ENCODE measurements around the gene KRT35.

KRT35 gene

DNA sequence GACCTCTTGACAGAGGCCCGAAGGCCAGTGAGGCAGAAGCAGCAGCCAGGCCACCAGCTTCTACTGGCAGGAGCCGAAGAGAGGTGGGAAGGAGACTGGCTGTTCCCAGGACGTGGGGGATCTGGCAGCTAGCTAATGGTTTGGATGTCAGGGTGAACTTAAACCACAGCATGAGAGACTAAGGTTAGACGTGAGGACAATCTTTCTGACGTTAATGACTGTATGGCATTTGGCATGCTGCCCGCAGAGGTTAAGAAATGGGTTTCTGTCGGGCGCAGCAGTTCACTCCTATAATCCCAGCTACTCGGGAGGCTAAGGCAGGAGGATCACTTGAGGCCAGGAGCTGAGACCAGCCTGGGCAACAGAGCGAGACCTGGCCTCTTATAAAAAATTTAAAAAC, 30.8 kb upstream of the KRT35 start:
- TF ChIP-seq ZNF341 (tag by site-specific recombination; IDR thresholded peaks at IDR 0.05; ENCODE audit: low read depth) (peak; percentile 41; the same call in 1 of the 2 replicates), ZNF521 (tag by site-specific recombination; IDR thresholded peaks at IDR 0.05) (no peak)
- no peaks in the 10 kb centered on the region for H3K36me3 ChIP-seq (ENCODE audit: control insufficient read depth in 2 of 2, insufficient read depth in 1 of 2, low read length in 2 of 2)
- H3K9me3 ChIP-seq (ENCODE audit: control insufficient read depth, insufficient read depth, low read depth, low read length) = no peaks in the 10 kb centered on the region
- peaks cover 29% of the 10 kb centered on the region for H3K4me1 ChIP-seq (ENCODE audit: control insufficient read depth, insufficient read depth, low read length)
- peak overlapping the region; percentile 6; the same call in 1 of the 2 replicates for H3K27ac ChIP-seq (ENCODE audit: extremely low read depth, low read depth, low read length)
- ChIA-PET POLR2A (interaction anchor here (0.6 kb wide), 1 partner anchor 27 kb away, joined by 7 read pairs; no protein-coding TSS in a partner anchor), CTCF (interaction anchor here (1.2 kb wide), 2 partner anchors 16 to 37 kb away, joined by 3 to 6 read pairs; no protein-coding TSS in a partner anchor)
- H3K4me3 ChIP-seq (ENCODE audit: low read depth, low read length) = no peak overlapping the region

DNA sequence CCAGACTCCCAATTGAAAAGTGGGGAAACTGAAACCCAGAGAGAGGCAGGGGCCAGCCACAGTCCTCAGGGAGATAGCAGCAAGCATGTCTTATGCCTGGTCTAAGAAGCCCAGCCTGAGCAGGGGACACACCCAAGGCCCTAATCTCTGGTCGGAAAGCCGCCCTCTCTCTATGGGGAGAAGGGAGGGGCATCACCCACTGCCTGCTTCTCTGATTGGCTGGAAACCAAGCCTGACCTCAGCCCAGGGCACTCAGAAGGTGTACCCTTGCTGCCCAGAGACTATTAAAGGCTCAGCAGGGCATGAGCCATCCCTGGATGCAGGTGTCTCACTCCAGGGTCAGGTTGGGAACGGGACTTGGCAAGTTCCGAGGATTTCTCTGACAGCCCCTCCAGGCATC, 30.2 kb upstream of the KRT35 start:
- ChIA-PET CTCF (interaction anchor here (0.8 to 1.2 kb wide), 3 partner anchors 38 to 627 kb away, joined by 3 to 6 read pairs (median 3); partner anchors contain the start of gene KRT20), POLR2A (interaction anchor here (1.4 kb wide), 1 partner anchor 10 kb away, joined by 3 read pairs; no protein-coding TSS in a partner anchor)
- Histone ChIP-seq H3K27ac (ENCODE audit: extremely low read depth, low read depth, low read length) (peak overlapping the region; percentile 6; the same call in 1 of the 2 replicates), H3K9me3 (ENCODE audit: control insufficient read depth, insufficient read depth, low read depth, low read length) (no peaks in the 10 kb centered on the region), H3K4me1 (ENCODE audit: control insufficient read depth, insufficient read depth, low read length) (peaks cover 29% of the 10 kb centered on the region), H3K36me3 (ENCODE audit: control insufficient read depth in 2 of 2, insufficient read depth in 1 of 2, low read length in 2 of 2) (no peaks in the 10 kb centered on the region), H3K4me3 (ENCODE audit: low read depth, low read length) (no peak overlapping the region)
- TF ChIP-seq ZFHX2 (tag by site-specific recombination; conservative IDR thresholded peaks at IDR 0.05) (no peak), ZBTB7A (tag by site-specific recombination; IDR thresholded peaks at IDR 0.05; ENCODE audit: low read depth) (no peak), ZNF433 (tag by site-specific recombination; IDR thresholded peaks at IDR 0.05; ENCODE audit: low read depth) (no peak), ZNF132 (tag by site-specific recombination; IDR thresholded peaks at IDR 0.05; ENCODE audit: borderline replicate concordance) (no peak), KLF1 (tag by site-specific recombination; IDR thresholded peaks at IDR 0.05) (peak; percentile 88), EGR2 (tag by site-specific recombination; IDR thresholded peaks at IDR 0.05; ENCODE audit: low read depth) (0 out of 2 replicates have a peak, but pooled peaks have one; percentile 22)
- TF ChIP-seq, protein P1, sequence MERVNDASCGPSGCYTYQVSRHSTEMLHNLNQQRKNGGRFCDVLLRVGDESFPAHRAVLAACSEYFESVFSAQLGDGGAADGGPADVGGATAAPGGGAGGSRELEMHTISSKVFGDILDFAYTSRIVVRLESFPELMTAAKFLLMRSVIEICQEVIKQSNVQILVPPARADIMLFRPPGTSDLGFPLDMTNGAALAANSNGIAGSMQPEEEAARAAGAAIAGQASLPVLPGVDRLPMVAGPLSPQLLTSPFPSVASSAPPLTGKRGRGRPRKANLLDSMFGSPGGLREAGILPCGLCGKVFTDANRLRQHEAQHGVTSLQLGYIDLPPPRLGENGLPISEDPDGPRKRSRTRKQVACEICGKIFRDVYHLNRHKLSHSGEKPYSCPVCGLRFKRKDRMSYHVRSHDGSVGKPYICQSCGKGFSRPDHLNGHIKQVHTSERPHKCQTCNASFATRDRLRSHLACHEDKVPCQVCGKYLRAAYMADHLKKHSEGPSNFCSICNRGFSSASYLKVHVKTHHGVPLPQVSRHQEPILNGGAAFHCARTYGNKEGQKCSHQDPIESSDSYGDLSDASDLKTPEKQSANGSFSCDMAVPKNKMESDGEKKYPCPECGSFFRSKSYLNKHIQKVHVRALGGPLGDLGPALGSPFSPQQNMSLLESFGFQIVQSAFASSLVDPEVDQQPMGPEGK (tag by site-specific recombination; IDR thresholded peaks at IDR 0.05) = 0 out of 2 replicates have a peak, but pooled peaks have one; percentile 19

GRCh38 chr17:41510251-41511065, 29.5 kb upstream of the KRT35 start:
- TF ChIP-seq PRDM1 (tag by site-specific recombination; IDR thresholded peaks at IDR 0.05) = no peak
- no peak for TF ChIP-seq ZNF549 (tag by site-specific recombination; IDR thresholded peaks at IDR 0.05)
- ChIA-PET POLR2A (interaction anchor here (1.0 to 1.4 kb wide), 2 partner anchors 10 to 11 kb away, joined by 3 read pairs; no protein-coding TSS in a partner anchor), CTCF (interaction anchor here (0.6 to 1.1 kb wide), 5 partner anchors 8 to 626 kb away, joined by 3 to 5 read pairs (median 3); partner anchors contain the start of gene KRT20)
- Histone ChIP-seq H3K36me3 (ENCODE audit: control insufficient read depth in 2 of 2, insufficient read depth in 1 of 2, low read length in 2 of 2) (no peaks in the 10 kb centered on the region), H3K27ac (ENCODE audit: extremely low read depth, low read depth, low read length) (no peak overlapping the region; the same call in 1 of the 2 replicates), H3K9me3 (ENCODE audit: control insufficient read depth, insufficient read depth, low read depth, low read length) (no peaks in the 10 kb centered on the region), H3K4me3 (ENCODE audit: low read depth, low read length) (no peak overlapping the region), H3K4me1 (ENCODE audit: control insufficient read depth, insufficient read depth, low read length) (peaks cover 29% of the 10 kb centered on the region)

- TF ChIP-seq ZNF776 (tag by site-specific recombination; IDR thresholded peaks at IDR 0.05; ENCODE audit: borderline replicate concordance) (no peak), SCRT2 (tag by site-specific recombination; IDR thresholded peaks at IDR 0.05) (no peak), SP7 (tag by site-specific recombination; IDR thresholded peaks at IDR 0.05) (peak; percentile 67), GLI4 (tag by site-specific recombination; IDR thresholded peaks at IDR 0.05) (no peak)
- Histone ChIP-seq H3K4me3 (ENCODE audit: low read depth, low read length) (no peak overlapping the region), H3K4me1 (ENCODE audit: control insufficient read depth, insufficient read depth, low read length) (peaks cover 27% of the 10 kb centered on the region), H3K27ac (ENCODE audit: extremely low read depth, low read depth, low read length) (no peak overlapping the region), H3K36me3 (ENCODE audit: control insufficient read depth in 2 of 2, insufficient read depth in 1 of 2, low read length in 2 of 2) (no peaks in the 10 kb centered on the region), H3K9me3 (ENCODE audit: control insufficient read depth, insufficient read depth, low read depth, low read length) (no peaks in the 10 kb centered on the region)
- ChIA-PET POLR2A (no interaction called here), CTCF (interaction anchor here (0.6 to 7.3 kb wide), 6 partner anchors 9 to 158 kb away, joined by 3 to 47 read pairs (median 4); no protein-coding TSS in a partner anchor)
These were observed 26.4 kb upstream of the KRT35 start for GRCh38 chr17:41507315-41507880.
